Thoracic aorta (tissue), 2 donors: Measurements from ENCODE around the gene WNT9B. TPM values are rescaled to one million over a fixed set of nuclear protein-coding genes. Genes with fewer than 3 reads are reported as not detected.

Experiments
- ATAC-seq: fragments of 150-250 bp; one replicate; pipeline ENCODE4 v1.8.0; 2017; ENCODE audit warnings: low read depth; ENCODE audit not compliant: insufficient number of reproducible peaks, low FRiP score
- DNase-seq: peaks from one replicate; pipeline ENCODE4 v3.0.0-alpha.2; 2020; ENCODE audit warnings: low spot score
- H3K27ac ChIP-seq, 2 donors: fragments of 200-600 bp; sonication (generic); 1 replicate in 1 of 2; 2 replicates in 1 of 2; pipeline ENCODE4 v1.5.1; 2016; ENCODE audit warnings: mild to moderate bottlenecking in 2 of 2, moderate library complexity in 2 of 2
- H3K27me3 ChIP-seq: fragments of 200-600 bp; sonication (generic); replicated peaks from 2 replicates; pipeline ENCODE4 v1.6.0; 2016; ENCODE audit warnings: mild to moderate bottlenecking; ENCODE audit not compliant: insufficient read depth
- H3K36me3 ChIP-seq: fragments of 200-600 bp; sonication (generic); one replicate; pipeline ENCODE4 v1.5.1; 2016
- H3K4me1 ChIP-seq, 2 donors: fragments of 200-600 bp; sonication (generic); 1 replicate in 1 of 2; 2 replicates in 1 of 2; pipeline versions ENCODE4 v1.5.1 to v1.6.0; 2016; ENCODE audit warnings: low read depth in 2 of 2, mild to moderate bottlenecking in 1 of 2; ENCODE audit not compliant: control insufficient read depth in 1 of 2
- H3K4me3 ChIP-seq: fragments of 200-600 bp; sonication (generic); 2 replicates; pipeline ENCODE4 v1.5.1; 2016; ENCODE audit warnings: mild to moderate bottlenecking
- H3K9me3 ChIP-seq: fragments of 200-600 bp; sonication (generic); 2 replicates; pipeline ENCODE4 v1.5.1; 2016
- total RNA-seq, 2 donors: library from RNA; depleted of rRNA; stranded (reverse); fragments of >200 nt; gene quantifications; one replicate each; pipeline versions ENCODE4 v1.1.0 to v1.2.3, GENCODE V29; 2016
- TF ChIP-seq, protein P1 (sequence below): fragments of 200-600 bp; sonication (generic); IDR thresholded peaks from one replicate; pipeline ENCODE4 v1.5.1; 2019; ENCODE audit warnings: antibody characterized with exemption

Gene WNT9B
- total RNA-seq: 1 to 10 TPM in 1 of 2 donors, not detected in 1; 2.2 TPM

DNA sequence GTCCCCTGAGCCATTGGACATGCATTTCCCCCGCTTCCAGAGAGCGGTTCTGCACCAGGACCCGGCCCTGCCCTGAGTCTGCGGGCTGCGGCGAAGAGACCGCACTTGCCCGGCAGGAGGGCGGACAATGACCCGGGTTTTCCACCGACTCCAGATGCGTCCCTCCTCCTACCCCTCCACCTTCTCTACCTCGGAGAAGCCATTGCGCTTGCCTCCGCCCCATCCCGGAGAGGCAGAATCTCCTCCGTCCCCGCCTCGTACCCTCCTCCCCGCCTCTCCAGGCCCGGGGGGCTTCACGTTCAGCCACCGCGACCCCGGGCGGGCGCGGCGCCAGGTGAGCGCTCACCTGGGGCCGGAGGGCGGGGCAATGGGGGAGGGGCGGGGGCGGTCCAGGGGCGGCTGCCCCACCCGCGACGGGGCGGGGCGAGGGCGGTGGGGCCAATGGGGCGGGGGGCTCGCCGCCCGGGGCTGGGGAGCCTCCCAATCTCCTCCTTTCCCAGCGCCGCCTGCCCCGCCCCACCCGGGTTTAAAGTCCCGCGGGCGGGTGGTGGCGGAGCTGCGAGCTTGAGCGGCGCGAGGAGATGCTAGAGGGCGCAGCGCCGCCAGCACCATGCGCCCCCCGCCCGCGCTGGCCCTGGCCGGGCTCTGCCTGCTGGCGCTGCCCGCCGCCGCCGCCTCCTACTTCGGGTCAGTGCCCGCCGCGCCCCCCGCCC lies at the start of gene WNT9B:
Gene WNT9B (plus strand): TSS at position 555 of the 713 bp plus-strand sequence. CDS start 56 bp downstream, at position 611.
- Histone ChIP-seq H3K27ac (no peak within 1 kb of the TSS), H3K4me1 (peaks cover 6 to 12% of the 10 kb centered on the region in 2 donors), H3K36me3 (no peaks in the 10 kb centered on the region), H3K9me3 (no peaks in the 10 kb centered on the region), H3K27me3 (peaks cover 10% of the 10 kb centered on the region), H3K4me3 (peak within 1 kb of the TSS; percentile 58)
- ATAC-seq (no peak), DNase-seq (no peak)
- TF ChIP-seq, protein P1, sequence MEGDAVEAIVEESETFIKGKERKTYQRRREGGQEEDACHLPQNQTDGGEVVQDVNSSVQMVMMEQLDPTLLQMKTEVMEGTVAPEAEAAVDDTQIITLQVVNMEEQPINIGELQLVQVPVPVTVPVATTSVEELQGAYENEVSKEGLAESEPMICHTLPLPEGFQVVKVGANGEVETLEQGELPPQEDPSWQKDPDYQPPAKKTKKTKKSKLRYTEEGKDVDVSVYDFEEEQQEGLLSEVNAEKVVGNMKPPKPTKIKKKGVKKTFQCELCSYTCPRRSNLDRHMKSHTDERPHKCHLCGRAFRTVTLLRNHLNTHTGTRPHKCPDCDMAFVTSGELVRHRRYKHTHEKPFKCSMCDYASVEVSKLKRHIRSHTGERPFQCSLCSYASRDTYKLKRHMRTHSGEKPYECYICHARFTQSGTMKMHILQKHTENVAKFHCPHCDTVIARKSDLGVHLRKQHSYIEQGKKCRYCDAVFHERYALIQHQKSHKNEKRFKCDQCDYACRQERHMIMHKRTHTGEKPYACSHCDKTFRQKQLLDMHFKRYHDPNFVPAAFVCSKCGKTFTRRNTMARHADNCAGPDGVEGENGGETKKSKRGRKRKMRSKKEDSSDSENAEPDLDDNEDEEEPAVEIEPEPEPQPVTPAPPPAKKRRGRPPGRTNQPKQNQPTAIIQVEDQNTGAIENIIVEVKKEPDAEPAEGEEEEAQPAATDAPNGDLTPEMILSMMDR: no peak

DNA sequence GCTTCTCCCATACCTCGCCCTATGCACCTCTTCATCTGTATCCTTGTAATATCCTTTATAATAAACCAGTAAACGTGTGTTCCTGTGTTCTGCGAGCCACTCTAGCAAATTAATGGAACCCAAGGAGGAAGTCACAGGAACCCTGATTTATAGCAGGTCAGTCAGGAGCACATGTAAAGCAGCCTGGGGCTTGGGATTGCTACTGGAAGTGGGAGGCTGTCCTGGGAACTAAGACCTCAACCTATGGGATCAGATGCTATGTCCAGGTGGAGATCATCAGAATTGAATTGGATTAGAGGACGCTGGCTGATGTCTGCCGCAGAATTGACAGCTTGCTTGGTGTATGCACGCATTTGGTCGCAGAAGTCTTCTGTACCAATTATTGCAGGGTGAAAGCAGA lies 48.6 kb upstream of the WNT9B start:
- TF ChIP-seq, protein P1: no peak
- ATAC-seq: no peak
- no peaks in the 10 kb centered on the region for H3K27me3 ChIP-seq
- no peak for DNase-seq
- no peaks in the 10 kb centered on the region for H3K36me3 ChIP-seq
- no peaks in the 10 kb centered on the region for H3K4me1 ChIP-seq
- H3K9me3 ChIP-seq: no peaks in the 10 kb centered on the region
- H3K27ac ChIP-seq: no peak overlapping the region
- no peak overlapping the region for H3K4me3 ChIP-seq

DNA sequence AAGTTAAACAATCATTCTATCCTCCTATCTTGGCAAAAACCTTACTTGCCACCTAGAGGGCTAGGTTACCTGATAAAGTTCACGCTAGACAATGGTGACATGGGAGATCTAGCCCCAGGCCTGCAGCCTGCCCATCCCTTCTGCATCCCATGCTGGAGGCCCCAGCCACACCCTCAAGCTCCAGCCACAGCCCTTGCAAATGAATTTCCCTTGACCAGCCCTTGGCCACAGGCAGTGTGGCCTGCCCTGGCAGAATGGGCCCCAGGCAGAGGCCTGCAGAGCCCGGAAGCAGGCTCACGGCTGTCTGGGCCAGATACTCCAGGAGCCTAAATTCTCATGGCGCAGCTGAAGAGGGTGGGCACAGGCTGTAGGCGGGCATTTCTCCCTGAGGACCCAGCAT lies 47.8 kb upstream of the WNT9B start:
- TF ChIP-seq, protein P1: no peak
- Histone ChIP-seq H3K4me3 (no peak overlapping the region), H3K9me3 (no peaks in the 10 kb centered on the region), H3K27me3 (no peaks in the 10 kb centered on the region), H3K27ac (no peak overlapping the region), H3K4me1 (no peaks in the 10 kb centered on the region), H3K36me3 (no peaks in the 10 kb centered on the region)
- no peak for ATAC-seq
- no peak for DNase-seq

GRCh38 chr17:46805771-46806170 lies 45.6 kb upstream of the WNT9B start:
- no peak overlapping the region for H3K27ac ChIP-seq
- ATAC-seq: no peak
- no peaks in the 10 kb centered on the region for H3K27me3 ChIP-seq
- H3K36me3 ChIP-seq: no peaks in the 10 kb centered on the region
- H3K9me3 ChIP-seq: no peaks in the 10 kb centered on the region
- DNase-seq: no peak
- no peak overlapping the region for H3K4me3 ChIP-seq
- no peaks in the 10 kb centered on the region for H3K4me1 ChIP-seq
- TF ChIP-seq, protein P1: no peak

GRCh38 chr17:46809110-46809571 lies 42.2 kb upstream of the WNT9B start:
- no peaks in the 10 kb centered on the region for H3K9me3 ChIP-seq
- no peak overlapping the region for H3K27ac ChIP-seq
- ATAC-seq: no peak
- no peak for DNase-seq
- TF ChIP-seq, protein P1: no peak
- H3K27me3 ChIP-seq: no peaks in the 10 kb centered on the region
- no peaks in the 10 kb centered on the region for H3K36me3 ChIP-seq
- H3K4me3 ChIP-seq: no peak overlapping the region
- H3K4me1 ChIP-seq: no peaks in the 10 kb centered on the region
